A549 treated with AZD2906 at 1 μM for 4 hours (cell line): ENCODE measurements around the gene CSTA. TPM values are rescaled to one million over a fixed set of nuclear protein-coding genes. Genes with fewer than 3 reads are reported as not detected.

Source experiments
- total RNA-seq: library from RNA; stranded (reverse); fragments of 200-300 nt; extraction: Qiagen RNA extraction; gene quantifications from 5 replicates; pipeline ENCODE4 v1.2.3, GENCODE V29; 2022

The CSTA gene, protein sequence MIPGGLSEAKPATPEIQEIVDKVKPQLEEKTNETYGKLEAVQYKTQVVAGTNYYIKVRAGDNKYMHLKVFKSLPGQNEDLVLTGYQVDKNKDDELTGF
- 0.81 to 1.1 TPM (median 0.86 TPM) in 5 replicates for total RNA-seq

DNA sequence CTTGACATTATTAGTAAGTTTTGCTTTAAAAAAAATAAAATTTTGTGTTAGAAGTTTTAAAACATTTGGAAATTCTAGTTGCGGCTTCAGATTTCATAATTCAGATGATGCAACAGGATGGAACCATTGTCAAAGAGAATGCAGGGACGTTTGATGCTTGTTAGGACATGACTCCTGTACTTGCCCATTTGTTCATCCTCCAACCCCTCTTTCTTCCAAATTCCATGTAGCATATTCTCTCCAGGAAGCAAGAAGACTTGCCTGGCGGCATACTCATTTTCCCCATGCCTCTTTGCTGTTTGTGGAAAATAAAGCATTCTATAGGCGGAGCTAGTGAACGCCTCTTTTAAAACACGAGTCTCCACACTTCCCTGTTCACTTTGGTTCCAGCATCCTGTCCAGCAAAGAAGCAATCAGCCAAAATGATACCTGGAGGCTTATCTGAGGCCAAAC, at the start of gene CSTA:
Gene CSTA (plus strand): TSS at position 378 of the 453 bp plus-strand sequence. CDS start 45 bp downstream, at position 423.

DNA sequence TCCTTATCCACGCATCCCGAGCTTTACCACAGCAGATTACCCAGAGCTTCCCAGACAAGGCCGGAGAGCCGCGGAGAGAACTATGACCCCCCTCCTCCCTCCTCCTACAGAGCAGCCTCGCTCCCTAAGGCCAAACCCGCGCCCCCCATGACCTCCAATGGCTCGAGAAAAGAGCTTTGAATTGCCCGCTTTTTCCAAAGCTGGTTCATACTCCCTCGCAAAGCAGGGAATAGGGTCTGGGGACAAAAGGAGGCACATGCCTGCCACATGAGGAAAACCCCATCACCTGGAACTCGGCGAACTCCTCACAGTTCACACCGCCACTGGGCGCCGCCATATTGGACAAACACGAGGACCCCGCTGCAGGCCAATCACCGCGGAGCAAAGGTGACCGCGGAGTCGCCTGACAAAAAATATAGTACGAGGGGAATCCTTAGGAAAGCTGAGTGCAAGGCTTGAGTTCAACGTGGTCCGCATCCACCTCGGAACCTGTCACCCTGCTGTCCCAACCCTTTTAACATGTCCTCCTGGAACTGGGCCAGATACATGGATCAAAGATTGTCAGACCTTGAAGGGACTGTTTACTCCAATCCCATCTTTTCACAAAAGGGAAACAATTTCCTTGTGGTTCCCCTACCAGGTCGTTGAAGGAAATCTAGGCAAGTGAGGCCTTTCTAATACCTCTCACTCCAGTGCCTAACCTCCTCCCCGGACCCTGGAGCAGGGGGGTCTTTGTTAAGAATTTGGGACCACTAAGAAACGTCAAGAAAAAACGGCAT, 58.0 kb downstream of the CSTA start, which contains the start of gene MIX23:
Gene MIX23 (minus strand): TSS at position 344 of the 779 bp plus-strand sequence. CDS start 7 bp downstream, at position 337.

DNA sequence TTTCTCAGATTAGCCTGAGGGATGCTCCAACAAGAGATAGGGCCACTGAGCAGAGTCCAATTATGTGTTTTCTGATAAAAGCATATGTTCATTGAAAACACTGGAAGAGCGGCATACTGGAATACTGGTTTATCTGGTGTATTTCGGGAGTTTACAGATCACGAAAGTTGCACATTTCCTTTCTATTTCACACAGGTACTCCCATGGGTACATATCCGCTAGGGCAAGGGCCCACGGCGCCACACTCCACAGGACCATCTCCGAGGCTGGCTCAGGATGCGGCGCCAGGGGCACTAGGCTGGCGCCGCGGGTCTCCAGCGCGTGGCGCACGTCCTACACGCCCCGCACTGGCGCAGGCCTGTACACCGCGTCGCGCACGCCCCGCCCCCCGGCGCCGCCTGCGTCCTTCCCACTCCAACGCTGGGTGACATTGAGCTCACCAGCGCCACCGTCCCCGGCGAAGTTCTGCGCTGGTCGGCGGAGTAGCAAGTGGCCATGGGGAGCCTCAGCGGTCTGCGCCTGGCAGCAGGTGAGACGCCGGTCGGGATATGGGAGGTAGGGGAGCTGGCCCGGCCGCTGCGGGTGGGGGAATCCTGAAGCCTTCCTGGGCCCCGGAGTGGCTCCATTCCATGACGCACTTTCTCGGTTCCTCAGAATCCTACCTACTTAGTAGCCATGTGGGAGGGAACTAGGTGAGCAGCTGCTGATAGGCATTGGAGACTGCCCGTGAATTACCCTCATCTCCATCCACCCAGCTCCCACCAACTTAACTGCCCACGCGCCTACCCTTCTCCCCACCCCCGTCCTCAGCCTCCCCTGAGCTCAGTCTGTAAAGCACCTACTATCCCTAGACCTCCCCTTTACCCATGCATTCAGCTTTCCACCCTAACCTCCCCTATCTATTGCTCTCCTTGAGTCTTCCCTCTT, 59.0 kb downstream of the CSTA start, which contains the start of gene FAM162A:
Gene FAM162A (plus strand): TSS at position 412 of the 927 bp plus-strand sequence. CDS start 84 bp downstream, at position 496.

Other genes with a start within 250 kb of the CSTA start
- gene CASR, start 141.6 kb upstream of the CSTA start, total RNA-seq = not detected in 5 replicates
- 42.5 to 60.6 TPM (median 44.8 TPM) in 5 replicates for gene MIX23, start 58.0 kb downstream of the CSTA start, total RNA-seq
- gene FAM162A, start 58.9 kb downstream of the CSTA start, total RNA-seq = 30.4 to 33.8 TPM (median 31.1 TPM) in 5 replicates
- 2.9 to 3.7 TPM (median 3.5 TPM) in 5 replicates for gene WDR5B, start 90.8 kb downstream of the CSTA start, total RNA-seq
- 50.4 to 61.0 TPM (median 60.2 TPM) in 5 replicates for gene KPNA1, start 189.7 kb downstream of the CSTA start, total RNA-seq
- gene PARP9, start 239.1 kb downstream of the CSTA start, total RNA-seq = 5.4 to 6.2 TPM (median 5.5 TPM) in 5 replicates
- gene DTX3L, start 239.1 kb downstream of the CSTA start, total RNA-seq = 6.7 to 10.0 TPM (median 7.3 TPM) in 5 replicates